K562 (cell line): ENCODE results near the gene CFAP92. TPM values are rescaled to one million over a fixed set of nuclear protein-coding genes. Genes with fewer than 3 reads are reported as not detected.

Experiments
- ATAC-seq: fragments of 200-7000 bp; cut with Tn5 transposase; 3 replicates; pipeline ENCODE4 v1.9.1; 2020; ENCODE audit warnings: moderate library complexity
- BruUV-seq: library from RNA; stranded (reverse); fragments of 400-500 nt; replicated peaks from 2 replicates; lab custom pipeline; 2021; lab: Mats Ljungman, UMichigan
- CTCF ChIA-PET: fragments of 300-600 bp; formaldehyde crosslinking; extraction: SDS; loops from one replicate; lab custom pipeline; 2021; ENCODE audit warnings: low intra/inter-chr PET ratio; lab: Yijun Ruan, JAX
- POLR2A ChIA-PET: fragments of 300-600, 350-650 bp; sonication (Branson Sonifier 250); formaldehyde crosslinking; extraction: SDS; loops from one replicate; lab custom pipeline; 2021; ENCODE audit warnings: antibody characterized with exemption, inconsistent platforms; lab: Yijun Ruan, JAX
- DNase-seq, 4 experiments: peaks; one replicate each; pipeline versions ENCODE4 v3.0.0 to v3.0.0-alpha.2; 2011 to 2018; ENCODE audit warnings: low spot score in 3 of 4, mixed read lengths in 3 of 4; ENCODE audit errors: extremely low read depth in 1 of 4
- FAIRE-seq: peaks from 2 replicates; lab custom pipeline; 2011; peaks lifted over from hg19 to GRCh38; lab: Jason Lieb, UNC
- H2AFZ ChIP-seq: 2 replicates; pipeline ENCODE4 v1.6.0; 2011; ENCODE audit warnings: low read depth, low read length, control low read depth, inconsistent platforms
- H3K27ac ChIP-seq: fragments of 200-600 bp; 3 replicates; pipeline ENCODE4 v1.8.0; 2011; ENCODE audit warnings: low read depth, mild to moderate bottlenecking, control low read depth, inconsistent platforms, low read length, moderate library complexity, mixed read lengths; ENCODE audit errors: extremely low read depth
- H3K27me3 ChIP-seq, 2 experiments: fragments of 300-600 bp in 1 of 2; 2 replicates in 1 of 2; 3 replicates in 1 of 2; pipeline versions ENCODE4 v1.6.0 to v1.8.0; 2011; ENCODE audit warnings: inconsistent platforms in 2 of 2, low read length in 2 of 2, mild to moderate bottlenecking in 1 of 2, mixed read lengths in 1 of 2, moderate library complexity in 1 of 2; ENCODE audit not compliant: control insufficient read depth in 2 of 2, insufficient read depth in 2 of 2
- H3K36me3 ChIP-seq: fragments of 300-600 bp; 3 replicates; pipeline ENCODE4 v1.8.0; 2011; ENCODE audit warnings: mild to moderate bottlenecking, low read length, inconsistent platforms; ENCODE audit not compliant: control insufficient read depth, insufficient read depth
- H3K4me1 ChIP-seq, 2 experiments: fragments of 200-600 bp in 1 of 2; replicated peaks in 1 of 2; 2 replicates in 1 of 2; 3 replicates in 1 of 2; pipeline versions ENCODE4 v1.5.1 to v1.8.0; 2011; ENCODE audit warnings: inconsistent platforms in 2 of 2, low read length in 2 of 2, mild to moderate bottlenecking in 1 of 2, mixed read lengths in 1 of 2, moderate library complexity in 1 of 2; ENCODE audit not compliant: control insufficient read depth in 2 of 2, insufficient read depth in 2 of 2
- H3K4me2 ChIP-seq: 2 replicates; pipeline ENCODE4 v1.6.1; 2011; ENCODE audit warnings: low read length, control low read depth, inconsistent platforms, mixed read lengths; ENCODE audit not compliant: insufficient read depth
- H3K4me3 ChIP-seq: fragments of 200-600 bp; sonication (generic), shearing (Covaris generic); 2 replicates; pipeline ENCODE4 v1.5.1; 2016; ENCODE audit warnings: control low read depth, inconsistent platforms
- H3K79me2 ChIP-seq: fragments of 200-600 bp; 3 replicates; pipeline ENCODE4 v1.8.0; 2011; ENCODE audit warnings: low read length, inconsistent platforms; ENCODE audit not compliant: control insufficient read depth, insufficient read depth
- H3K9ac ChIP-seq, 2 experiments: 2 replicates each; pipeline versions ENCODE4 v1.6.0 to v1.6.1; 2011; ENCODE audit warnings: low read depth in 2 of 2, low read length in 2 of 2, control low read depth in 1 of 2, inconsistent platforms in 1 of 2, mild to moderate bottlenecking in 1 of 2, mixed read lengths in 1 of 2; ENCODE audit not compliant: insufficient read depth in 1 of 2
- H3K9me1 ChIP-seq: one replicate; pipeline ENCODE4 v1.6.0; 2011; ENCODE audit warnings: inconsistent platforms, mild to moderate bottlenecking, low read length, moderate library complexity; ENCODE audit not compliant: control insufficient read depth, insufficient read depth
- H3K9me3 ChIP-seq: replicated peaks from 2 replicates; pipeline ENCODE4 v1.5.1; 2011; ENCODE audit warnings: low read depth, low read length, inconsistent platforms; ENCODE audit not compliant: control insufficient read depth, insufficient read depth
- H4K20me1 ChIP-seq: replicated peaks from 2 replicates; pipeline ENCODE4 v1.6.1; 2011; ENCODE audit warnings: low read length, inconsistent platforms, mixed read lengths; ENCODE audit not compliant: control insufficient read depth, insufficient read depth
- ATF6 ChIP-seq: sonication (generic); formaldehyde crosslinking; IDR thresholded peaks from 2 replicates; pipeline ENCODE4 v1.4.0; 2020; ENCODE audit warnings: mild to moderate bottlenecking, missing genetic modification reagents
- BHLHE40 ChIP-seq: IDR thresholded peaks from 2 replicates; pipeline ENCODE4 v1.6.1; 2011; ENCODE audit warnings: low read length, improper control_type of control experiment
- CHD4 ChIP-seq: fragments of 200-600 bp; sonication (generic); IDR thresholded peaks from 3 replicates; pipeline ENCODE4 v1.6.1; 2012; ENCODE audit warnings: low read depth, mild to moderate bottlenecking, mixed read lengths, low read length, inconsistent platforms; ENCODE audit not compliant: insufficient read depth, insufficient replicate concordance, poor library complexity, severe bottlenecking
- GATAD2A ChIP-seq: fragments of 450-650 bp; IDR thresholded peaks from 2 replicates; pipeline ENCODE4 v1.6.1; 2017
- MED1 ChIP-seq: sonication (generic); formaldehyde crosslinking; IDR thresholded peaks from 2 replicates; pipeline ENCODE4 v1.8.1; 2023; ENCODE audit warnings: missing genetic modification reagents, borderline replicate concordance
- NFE2 ChIP-seq: IDR thresholded peaks from 2 replicates; pipeline ENCODE4 v1.6.1; 2014; ENCODE audit warnings: antibody characterized with exemption, low read depth
- POLR3A ChIP-seq: IDR thresholded peaks from 2 replicates; pipeline ENCODE4 v1.6.1; 2011; ENCODE audit warnings: borderline replicate concordance, mild to moderate bottlenecking, moderate library complexity; ENCODE audit not compliant: insufficient read length, insufficient read depth; ENCODE audit errors: extremely low read depth
- RHOXF2B ChIP-seq: fragments of 250-450 bp; sonication (Bioruptor Pico); conservative IDR thresholded peaks from 2 replicates; pipeline ENCODE4 v1.5.1; 2021
- SUPT5H ChIP-seq: fragments of 450-650 bp; IDR thresholded peaks from 2 replicates; pipeline ENCODE4 v1.6.1; 2016
- ZNF280A ChIP-seq: fragments of 450-650 bp; IDR thresholded peaks from 2 replicates; pipeline ENCODE4 v1.6.1; 2018; ENCODE audit warnings: mild to moderate bottlenecking, low read depth; ENCODE audit not compliant: partially characterized antibody
- ZNF436 ChIP-seq: fragments of 250-450, 450-650 bp; sonication (Bioruptor Pico); formaldehyde crosslinking; IDR thresholded peaks from 2 replicates; pipeline ENCODE4 v1.7.0; 2020; ENCODE audit warnings: mild to moderate bottlenecking
- WGBS: fragments of 100-300 bp; shearing (Covaris generic); methylation state at CpG from one replicate; pipeline ENCODE4 v1.1.6; 2016; ENCODE audit warnings: low coverage, mixed read lengths; ENCODE audit not compliant: insufficient coverage; ENCODE audit errors: missing lambda C conversion rate; 5-methylcytosine and 5-hydroxymethylcytosine counted together
- in situ Hi-C: fragments of 300-500 bp; cut with MboI; formaldehyde crosslinking; loops from 4 replicates; pipeline ENCODE4 v1.15.0; 2018; ENCODE audit warnings: inconsistent platforms, mixed read lengths
- intact Hi-C: fragments of 100-400 bp; cut with micrococcal nuclease; formaldehyde crosslinking; loops from 2 replicates; pipeline ENCODE4 v1.14.2; 2022
- polyA plus RNA-seq, 8 experiments: library from polyadenylated mRNA; depleted of rRNA in 4 of 8; stranded (reverse) in 5 of 8; unstranded in 3 of 8; fragments of >200 nt; fragmentation: Nextera tagmentation in 2 of 8; fragmentation: Illumina TruSeq in 1 of 8; extraction: Ambion mirVana in 2 of 8; extraction: Trizol in 1 of 8; gene quantifications; 2 replicates each; pipeline versions ENCODE4 v1.2.1 to v1.2.3, GENCODE V29; 2011 to 2014; ENCODE audit warnings: inconsistent platforms in 1 of 8, missing spikeins in 1 of 8
- total RNA-seq, 7 experiments: library from RNA; depleted of rRNA in 6 of 7; stranded (reverse); fragments of >200 nt in 6 of 7; fragmentation: Illumina TruSeq in 2 of 7; extraction: Trizol in 2 of 7; gene quantifications; 2 replicates each; pipeline versions ENCODE4 v1.2.1 to v1.2.3, GENCODE V29; 2011 to 2021; ENCODE audit warnings: low replicate concordance in 1 of 7
- TF ChIP-seq, protein P1 (sequence below): sonication (generic); formaldehyde crosslinking; IDR thresholded peaks from 2 replicates; pipeline ENCODE4 v1.8.0; 2022; ENCODE audit warnings: missing genetic modification reagents, mild to moderate bottlenecking, borderline replicate concordance

Gene CFAP92
- total and polyA plus RNA-seq, 9 of the 15 experiments (the other 6 are each of a cell fraction or from before 2014, with no cell fraction given), result 0.06 to 0.62 (median 0.36) TPM

GRCh38 chr3:128995737-128996136 is 1.9 kb upstream of the CFAP92 start:
- Histone ChIP-seq H3K27ac (no peak overlapping the region), H2AFZ (no peak overlapping the region), H3K9ac (no peak overlapping the region), H4K20me1 (no peaks in the 10 kb centered on the region), H3K79me2 (no peaks in the 10 kb centered on the region), H3K4me2 (no peak overlapping the region), H3K36me3 (no peaks in the 10 kb centered on the region), H3K4me1 (peaks cover 7 to 12% of the 10 kb centered on the region in 2 experiments; a peak in 4 of 5 replicates), H3K9me3 (no peaks in the 10 kb centered on the region), H3K9me1 (no peaks in the 10 kb centered on the region), H3K4me3 (no peak overlapping the region), H3K27me3 (peaks cover 2 to 18% of the 10 kb centered on the region in 2 experiments; a peak in 4 of 5 replicates)
- BruUV-seq, result no TSS peak
- in situ Hi-C loops (no loop called here), intact Hi-C loops (no loop called here)
- ATAC-seq, result no peak
- ChIA-PET CTCF (no interaction called here), POLR2A (no interaction called here)
- no peak for TF ChIP-seq GATAD2A
- TF ChIP-seq, protein P1, sequence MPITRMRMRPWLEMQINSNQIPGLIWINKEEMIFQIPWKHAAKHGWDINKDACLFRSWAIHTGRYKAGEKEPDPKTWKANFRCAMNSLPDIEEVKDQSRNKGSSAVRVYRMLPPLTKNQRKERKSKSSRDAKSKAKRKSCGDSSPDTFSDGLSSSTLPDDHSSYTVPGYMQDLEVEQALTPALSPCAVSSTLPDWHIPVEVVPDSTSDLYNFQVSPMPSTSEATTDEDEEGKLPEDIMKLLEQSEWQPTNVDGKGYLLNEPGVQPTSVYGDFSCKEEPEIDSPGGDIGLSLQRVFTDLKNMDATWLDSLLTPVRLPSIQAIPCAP (CRISPR knock-in tag), result no peak
- no peak for TF ChIP-seq ZNF436
- TF ChIP-seq MED1 (CRISPR knock-in tag), result no peak
- TF ChIP-seq CHD4, result no peak
- TF ChIP-seq BHLHE40, result no peak
- no peak for TF ChIP-seq POLR3A
- no peak for TF ChIP-seq NFE2
- no peak for TF ChIP-seq ZNF280A
- no peak for TF ChIP-seq ATF6 (CRISPR knock-in tag)
- TF ChIP-seq RHOXF2B (CRISPR knock-in tag), result no peak
- TF ChIP-seq SUPT5H, result no peak
- FAIRE-seq, result no peak
- WGBS, result 0% methylated on average over 1 of the region's 1 CpG
- no peak for DNase-seq
